ENCODE measurements around the gene EYS. TPM values are rescaled to one million over a fixed set of nuclear protein-coding genes. Genes with fewer than 3 reads are reported as not detected.

Gene EYS
- total and polyA plus RNA-seq, 9 of the 15 experiments (the other 6 are each of a cell fraction or from before 2014, with no cell fraction given): 0.03 to 0.36 (median 0.10) TPM; not detected in 2

- FAIRE-seq (no peak), ATAC-seq (no peak), DNase-seq (ENCODE audit: extremely low read depth in 1 of 4, low spot score in 3 of 4) (no peak)
- WGBS (ENCODE audit: insufficient coverage, low coverage, missing lambda C conversion rate): 5% methylated on average over 3 of the region's 3 CpGs
- intact Hi-C loops (cut with micrococcal nuclease) (no loop called here), in situ Hi-C loops (cut with MboI) (no loop called here)
- H3K79me2 ChIP-seq (ENCODE audit: control insufficient read depth, insufficient read depth, low read length): no peaks in the 10 kb centered on the region
- CTCF ChIA-PET (ENCODE audit: low intra/inter-chr PET ratio): no interaction called here
- no peaks in the 10 kb centered on the region for H3K36me3 ChIP-seq (ENCODE audit: control insufficient read depth, insufficient read depth, low read length)
- no peaks in the 10 kb centered on the region for H3K9me1 ChIP-seq (ENCODE audit: control insufficient read depth, insufficient read depth, low read length)
- no peak overlapping the region for H2AFZ ChIP-seq (ENCODE audit: low read depth, low read length)
- BruUV-seq (replicated peaks): no TSS peak
- no peaks in the 10 kb centered on the region for H4K20me1 ChIP-seq (replicated peaks; ENCODE audit: control insufficient read depth, insufficient read depth, low read length)
- H3K27me3 ChIP-seq (ENCODE audit: control insufficient read depth in 2 of 2, insufficient read depth in 2 of 2, low read length in 2 of 2): no peaks in the 10 kb centered on the region
- no peaks in the 10 kb centered on the region for H3K4me1 ChIP-seq (replicated peaks in 1 of 2; ENCODE audit: control insufficient read depth in 2 of 2, insufficient read depth in 2 of 2, low read length in 2 of 2)
- no peak overlapping the region for H3K4me2 ChIP-seq (ENCODE audit: insufficient read depth, low read length)
- H3K27ac ChIP-seq (ENCODE audit: extremely low read depth, low read depth, low read length): no peak overlapping the region
- POLR2A ChIA-PET: no interaction called here
- no peak overlapping the region for H3K4me3 ChIP-seq
- no peak overlapping the region for H3K9ac ChIP-seq (ENCODE audit: insufficient read depth in 1 of 2, low read depth in 2 of 2, low read length in 2 of 2)
- H3K9me3 ChIP-seq (replicated peaks; ENCODE audit: control insufficient read depth, insufficient read depth, low read depth, low read length): 0 out of 2 replicates have a peak, but pooled peaks cover 3% of the 10 kb centered on the region
- TF ChIP-seq ZNF121 (CRISPR knock-in tag; conservative IDR thresholded peaks at IDR 0.05) (no peak), ZC3H4 (CRISPR knock-in tag; IDR thresholded peaks at IDR 0.05; ENCODE audit: borderline replicate concordance) (no peak), HNRNPL (IDR thresholded peaks at IDR 0.05; ENCODE audit: low read depth, low read length) (no peak), FOXO4 (CRISPR knock-in tag; IDR thresholded peaks at IDR 0.05) (no peak), RNF219 (CRISPR knock-in tag; IDR thresholded peaks at IDR 0.05) (no peak), ZNF699 (CRISPR knock-in tag; IDR thresholded peaks at IDR 0.05; ENCODE audit: insufficient replicate concordance) (no peak), NCOA6 (IDR thresholded peaks at IDR 0.05) (no peak), ZBTB11 (CRISPR knock-in tag; IDR thresholded peaks at IDR 0.05) (no peak), KLF10 (CRISPR knock-in tag; IDR thresholded peaks at IDR 0.05) (no peak), SAP30 (IDR thresholded peaks at IDR 0.05; ENCODE audit: borderline replicate concordance, insufficient read depth, low read depth, low read length, poor library complexity, severe bottlenecking) (no peak), SMAD1 (IDR thresholded peaks at IDR 0.05; ENCODE audit: low read depth, low read length, partially characterized antibody) (no peak), ZFP30 (CRISPR knock-in tag; IDR thresholded peaks at IDR 0.05; ENCODE audit: borderline replicate concordance) (no peak), MTA3 (IDR thresholded peaks at IDR 0.05; ENCODE audit: borderline replicate concordance) (no peak), ZNF79 (CRISPR knock-in tag; IDR thresholded peaks at IDR 0.05; ENCODE audit: low read depth) (no peak), NCOA4 (IDR thresholded peaks at IDR 0.05; ENCODE audit: partially characterized antibody) (no peak), SIN3B (IDR thresholded peaks at IDR 0.05; ENCODE audit: low read depth) (no peak)
Observed at GRCh38 chr6:65117817-65118409, 589.1 kb downstream of the EYS start.
